DMS153 treated with DMSO at 0.1 percent for 48 hours (cell line): Measurements from ENCODE around the gene RXFP3.
"Not testable (repeated sequence)": the region's sequence is repeated elsewhere in the genome, so short reads cannot be mapped to it uniquely, and the experiment has no call there.

Experiments used
- DNase-seq: peaks from one replicate; lab custom pipeline; 2025; ENCODE audit not compliant: unreplicated experiment; lab: John Stamatoyannopoulos, UW

RXFP3 gene

GRCh38 chr5:33936381-33937016, at the start of gene RXFP3:
RXFP3 (plus strand) TSS chr5:33936386; CDS start chr5:33936741, 355 bp downstream.
- no peak for DNase-seq

- DNase-seq: no peak
Measured at GRCh38 chr5:33887268-33887667, 48.9 kb upstream of the RXFP3 start.

- DNase-seq: no peak
Measured at GRCh38 chr5:33888587-33888986, 47.6 kb upstream of the RXFP3 start.

- DNase-seq: no peak
Measured at GRCh38 chr5:33890131-33891032, 45.8 kb upstream of the RXFP3 start.

- no peak for DNase-seq
Measured at GRCh38 chr5:33891446-33891787, 44.8 kb upstream of the RXFP3 start.

GRCh38 chr5:33891788-33892619, 44.2 kb upstream of the RXFP3 start, which contains the start of gene ADAMTS12:
ADAMTS12 (minus strand) TSS chr5:33891990; CDS start chr5:33891856, 134 bp downstream.
- no peak for DNase-seq

GRCh38 chr5:33892620-33893137, 43.5 kb upstream of the RXFP3 start:
- no peak for DNase-seq

GRCh38 chr5:33894566-33894965, 41.6 kb upstream of the RXFP3 start:
- no peak for DNase-seq

GRCh38 chr5:33901156-33901555, 35.0 kb upstream of the RXFP3 start:
- DNase-seq: no peak

- no peak for DNase-seq
Measured at GRCh38 chr5:33903118-33903517, 33.1 kb upstream of the RXFP3 start.

- no peak for DNase-seq
Measured at GRCh38 chr5:33905381-33905780, 30.8 kb upstream of the RXFP3 start.

- DNase-seq: not testable (repeated sequence)
Measured at GRCh38 chr5:33906248-33906647, 29.9 kb upstream of the RXFP3 start.

GRCh38 chr5:33914844-33915243, 21.3 kb upstream of the RXFP3 start:
- DNase-seq: not testable (repeated sequence)

- no peak for DNase-seq
Measured at GRCh38 chr5:33921002-33921401, 15.2 kb upstream of the RXFP3 start.

- no peak for DNase-seq
Measured at GRCh38 chr5:33925278-33925677, 10.9 kb upstream of the RXFP3 start.

GRCh38 chr5:33927685-33928084, 8.5 kb upstream of the RXFP3 start:
- no peak for DNase-seq

- no peak for DNase-seq
Measured at GRCh38 chr5:33928283-33928682, 7.9 kb upstream of the RXFP3 start.

- no peak for DNase-seq
Measured at GRCh38 chr5:33929925-33930690, 6.1 kb upstream of the RXFP3 start.

- DNase-seq: no peak
Measured at GRCh38 chr5:33931136-33931535, 5.0 kb upstream of the RXFP3 start.

GRCh38 chr5:33933723-33934169, 2.4 kb upstream of the RXFP3 start:
- no peak for DNase-seq
